Activated naive CD4-positive, alpha-beta T cell treated with anti-CD3 and anti-CD28 coated beads, Interleukin-2, amount 50 U/mL, for 24 hours (primary cell): ENCODE measurements around the gene CEP85.

Experiments used
- H3K27ac Mint-ChIP-seq: one replicate; pipeline ENCODE4 v1.8.0; 2021; ENCODE audit warnings: mild to moderate bottlenecking, mixed read lengths
- H3K27me3 Mint-ChIP-seq: one replicate; pipeline ENCODE4 v1.8.0; 2021; ENCODE audit warnings: mixed read lengths
- H3K36me3 Mint-ChIP-seq: one replicate; pipeline ENCODE4 v1.8.0; 2021; ENCODE audit warnings: mixed read lengths
- H3K4me1 Mint-ChIP-seq: one replicate; pipeline ENCODE4 v1.8.0; 2021; ENCODE audit warnings: mixed read lengths
- H3K4me3 Mint-ChIP-seq: one replicate; pipeline ENCODE4 v1.8.0; 2021; ENCODE audit warnings: mild to moderate bottlenecking, mixed read lengths
- H3K9me3 Mint-ChIP-seq: one replicate; pipeline ENCODE4 v1.8.0; 2021; ENCODE audit warnings: mixed read lengths

The CEP85 gene, protein sequence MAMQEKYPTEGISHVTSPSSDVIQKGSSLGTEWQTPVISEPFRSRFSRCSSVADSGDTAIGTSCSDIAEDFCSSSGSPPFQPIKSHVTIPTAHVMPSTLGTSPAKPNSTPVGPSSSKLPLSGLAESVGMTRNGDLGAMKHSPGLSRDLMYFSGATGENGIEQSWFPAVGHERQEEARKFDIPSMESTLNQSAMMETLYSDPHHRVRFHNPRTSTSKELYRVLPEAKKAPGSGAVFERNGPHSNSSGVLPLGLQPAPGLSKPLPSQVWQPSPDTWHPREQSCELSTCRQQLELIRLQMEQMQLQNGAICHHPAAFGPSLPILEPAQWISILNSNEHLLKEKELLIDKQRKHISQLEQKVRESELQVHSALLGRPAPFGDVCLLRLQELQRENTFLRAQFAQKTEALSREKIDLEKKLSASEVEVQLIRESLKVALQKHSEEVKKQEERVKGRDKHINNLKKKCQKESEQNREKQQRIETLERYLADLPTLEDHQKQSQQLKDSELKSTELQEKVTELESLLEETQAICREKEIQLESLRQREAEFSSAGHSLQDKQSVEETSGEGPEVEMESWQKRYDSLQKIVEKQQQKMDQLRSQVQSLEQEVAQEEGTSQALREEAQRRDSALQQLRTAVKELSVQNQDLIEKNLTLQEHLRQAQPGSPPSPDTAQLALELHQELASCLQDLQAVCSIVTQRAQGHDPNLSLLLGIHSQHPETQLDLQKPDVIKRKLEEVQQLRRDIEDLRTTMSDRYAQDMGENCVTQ

DNA sequence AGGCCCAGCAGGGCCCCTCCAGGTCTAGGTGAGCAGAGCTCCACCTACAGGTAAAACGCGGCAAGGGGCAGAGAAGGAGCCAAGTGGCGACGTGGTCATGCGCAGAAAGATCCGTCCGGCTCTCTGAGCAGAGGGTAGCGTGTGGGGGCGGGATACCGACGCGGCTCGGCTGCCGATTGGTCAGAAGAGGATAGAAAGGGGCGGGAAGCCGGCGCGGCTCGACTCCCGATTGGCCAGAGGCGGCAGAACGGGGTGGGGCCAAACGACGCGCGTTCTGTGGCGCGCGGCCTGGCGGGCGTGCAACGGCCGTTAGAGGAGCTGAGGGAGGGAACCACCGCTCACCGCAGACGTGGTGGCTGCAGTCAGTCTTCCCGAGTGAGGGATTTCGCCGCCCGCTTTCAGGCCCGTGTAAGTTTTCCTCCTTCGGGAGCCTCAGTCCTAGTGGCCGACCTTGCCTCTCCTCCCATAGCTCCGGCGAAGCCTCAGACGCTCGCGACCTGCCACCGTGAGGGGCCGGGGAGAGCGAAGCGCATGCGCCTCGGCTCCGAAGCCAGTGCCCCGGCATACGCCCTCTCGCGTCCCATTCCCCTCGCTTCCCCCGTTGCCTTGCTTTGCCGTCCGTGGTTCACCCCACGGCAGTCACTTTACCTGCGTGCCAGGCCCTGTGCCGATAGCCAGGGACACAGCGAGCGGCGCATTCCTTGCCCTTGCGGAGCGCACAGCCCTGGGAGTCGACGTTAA is at the start of gene CEP85:
Gene CEP85 (plus strand): TSS at position 298 of the 741 bp plus-strand sequence. CDS start 5,584 bp downstream, outside the sequence.
- H3K27me3 Mint-ChIP-seq, result no peaks in the 10 kb centered on the region
- H3K4me1 Mint-ChIP-seq, result peaks cover 36% of the 10 kb centered on the region
- peak within 1 kb of the TSS; percentile 91 for H3K27ac Mint-ChIP-seq
- H3K36me3 Mint-ChIP-seq, result no peaks in the 10 kb centered on the region
- H3K4me3 Mint-ChIP-seq, result peak within 1 kb of the TSS; percentile 99
- H3K9me3 Mint-ChIP-seq, result no peaks in the 10 kb centered on the region

DNA sequence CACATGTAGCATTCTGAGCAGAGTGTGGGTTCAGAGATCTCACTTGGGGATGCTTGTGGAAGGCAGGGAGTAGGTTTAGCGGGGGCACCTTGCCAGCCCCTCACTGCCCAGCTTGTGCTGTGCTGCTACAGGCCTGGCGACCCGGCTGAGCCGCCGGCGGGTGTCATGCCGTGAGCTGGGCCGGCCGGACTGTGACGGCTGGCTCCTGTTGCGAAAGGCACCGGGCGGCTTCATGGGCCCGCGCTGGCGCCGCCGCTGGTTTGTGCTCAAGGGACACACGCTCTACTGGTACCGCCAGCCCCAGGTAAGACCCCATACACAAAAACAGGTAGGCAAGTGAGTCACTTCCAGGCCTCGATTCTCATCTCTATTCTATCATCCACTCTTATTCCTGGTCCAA is 49.1 kb upstream of the CEP85 start:
- H3K4me3 Mint-ChIP-seq, result no peak overlapping the region

DNA sequence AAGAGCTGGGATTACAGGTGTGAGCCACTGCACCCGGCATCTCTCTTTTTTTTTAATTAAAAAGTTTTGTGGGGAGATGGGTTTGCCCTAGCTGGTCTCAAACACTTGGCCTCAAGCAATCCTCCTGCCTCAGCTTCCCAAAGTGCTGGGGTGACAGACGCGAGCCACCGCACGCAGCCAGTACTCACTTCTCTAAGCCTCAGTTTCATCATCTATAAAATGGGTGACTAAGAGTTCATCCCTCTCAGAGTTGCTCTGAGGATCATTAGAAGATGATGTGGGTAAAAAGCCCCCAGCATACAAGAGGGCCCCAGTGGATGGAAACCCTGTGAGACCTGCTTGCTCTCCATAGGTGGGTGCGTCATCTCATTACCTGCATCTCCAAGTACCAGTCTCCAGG is 46.1 kb upstream of the CEP85 start:
- no peaks in the 10 kb centered on the region for H3K9me3 Mint-ChIP-seq
- no peaks in the 10 kb centered on the region for H3K27me3 Mint-ChIP-seq
- no peaks in the 10 kb centered on the region for H3K36me3 Mint-ChIP-seq
- no peak overlapping the region for H3K27ac Mint-ChIP-seq
- H3K4me3 Mint-ChIP-seq, result no peak overlapping the region
- H3K4me1 Mint-ChIP-seq, result peaks cover 12% of the 10 kb centered on the region

More for the DNA sequence above, 49.1 kb upstream of the CEP85 start:
- Mint-ChIP-seq H3K27ac (no peak overlapping the region), H3K36me3 (no peaks in the 10 kb centered on the region), H3K9me3 (no peaks in the 10 kb centered on the region), H3K4me1 (peaks cover 5% of the 10 kb centered on the region), H3K27me3 (no peaks in the 10 kb centered on the region)

DNA sequence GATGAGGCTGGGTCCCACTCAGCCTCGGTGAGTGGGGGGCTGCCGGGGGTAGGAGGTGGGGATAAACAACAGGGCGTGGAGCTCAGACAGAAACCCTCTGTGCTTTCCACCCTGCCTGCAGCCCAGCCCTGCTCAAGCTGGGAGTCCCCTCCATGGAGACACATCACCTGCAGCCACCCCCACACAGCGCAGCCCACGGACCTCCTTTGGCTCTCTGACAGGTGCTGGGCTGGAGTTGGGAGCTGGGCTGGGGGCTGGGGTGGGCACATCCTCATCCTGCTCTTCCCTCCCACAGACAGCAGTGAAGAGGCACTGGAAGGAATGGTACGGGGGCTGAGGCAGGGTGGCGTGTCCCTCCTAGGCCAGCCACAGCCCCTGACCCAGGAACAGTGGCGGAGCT is 45.5 kb upstream of the CEP85 start:
- Mint-ChIP-seq H3K4me3 (no peak overlapping the region), H3K36me3 (no peaks in the 10 kb centered on the region), H3K27me3 (no peaks in the 10 kb centered on the region), H3K27ac (no peak overlapping the region), H3K4me1 (peaks cover 15% of the 10 kb centered on the region), H3K9me3 (no peaks in the 10 kb centered on the region)

DNA sequence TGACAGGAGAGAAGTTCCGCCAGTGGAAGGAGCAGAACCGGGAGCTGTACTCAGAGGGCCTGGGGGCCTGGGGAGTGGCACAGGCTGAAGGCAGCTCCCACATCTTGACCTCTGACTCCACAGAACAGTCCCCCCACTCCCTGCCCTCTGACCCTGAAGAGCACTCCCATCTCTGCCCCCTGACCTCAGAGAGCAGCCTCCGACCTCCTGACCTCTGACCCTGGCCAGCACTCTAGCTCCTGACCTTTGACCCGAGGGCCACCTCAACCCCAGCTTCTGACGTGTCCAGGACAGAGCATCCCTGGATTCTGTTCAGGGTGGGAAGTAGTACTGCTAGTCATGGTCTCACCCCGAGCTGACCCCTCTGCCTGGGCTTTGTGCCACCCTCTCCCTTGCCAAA is 44.7 kb upstream of the CEP85 start:
- no peaks in the 10 kb centered on the region for H3K9me3 Mint-ChIP-seq
- no peaks in the 10 kb centered on the region for H3K36me3 Mint-ChIP-seq
- H3K27me3 Mint-ChIP-seq, result no peaks in the 10 kb centered on the region
- H3K4me3 Mint-ChIP-seq, result no peak overlapping the region
- H3K4me1 Mint-ChIP-seq, result peaks cover 21% of the 10 kb centered on the region
- H3K27ac Mint-ChIP-seq, result peak overlapping the region; percentile 12

DNA sequence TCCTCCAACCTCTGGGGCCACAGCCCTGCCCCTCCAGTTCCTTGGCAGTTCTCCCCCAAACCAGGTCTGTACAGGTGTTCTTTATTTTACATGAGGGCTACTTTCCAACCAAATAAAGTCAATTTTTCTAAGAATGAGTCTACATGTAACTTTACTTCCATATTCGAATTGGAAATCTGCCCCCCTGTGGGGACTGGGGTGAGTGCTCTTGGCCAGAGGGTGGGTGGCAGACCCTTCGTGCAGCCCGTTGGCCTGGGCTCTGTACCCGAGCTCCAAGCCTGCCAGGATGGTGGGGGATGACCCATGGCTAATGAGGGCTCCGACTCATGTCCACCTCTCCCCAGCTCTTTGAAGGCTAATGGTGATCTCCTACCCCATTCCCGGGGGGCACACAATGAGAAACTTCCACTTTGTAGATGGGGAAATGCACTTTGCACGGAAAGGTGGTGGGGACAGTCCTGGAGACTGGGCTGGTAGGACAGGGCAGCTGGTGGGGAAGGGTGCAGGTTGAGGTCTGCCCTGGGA is 44.2 kb upstream of the CEP85 start:
- Mint-ChIP-seq H3K27ac (no peak overlapping the region), H3K36me3 (no peaks in the 10 kb centered on the region), H3K4me1 (peaks cover 23% of the 10 kb centered on the region), H3K4me3 (no peak overlapping the region), H3K27me3 (no peaks in the 10 kb centered on the region), H3K9me3 (no peaks in the 10 kb centered on the region)

DNA sequence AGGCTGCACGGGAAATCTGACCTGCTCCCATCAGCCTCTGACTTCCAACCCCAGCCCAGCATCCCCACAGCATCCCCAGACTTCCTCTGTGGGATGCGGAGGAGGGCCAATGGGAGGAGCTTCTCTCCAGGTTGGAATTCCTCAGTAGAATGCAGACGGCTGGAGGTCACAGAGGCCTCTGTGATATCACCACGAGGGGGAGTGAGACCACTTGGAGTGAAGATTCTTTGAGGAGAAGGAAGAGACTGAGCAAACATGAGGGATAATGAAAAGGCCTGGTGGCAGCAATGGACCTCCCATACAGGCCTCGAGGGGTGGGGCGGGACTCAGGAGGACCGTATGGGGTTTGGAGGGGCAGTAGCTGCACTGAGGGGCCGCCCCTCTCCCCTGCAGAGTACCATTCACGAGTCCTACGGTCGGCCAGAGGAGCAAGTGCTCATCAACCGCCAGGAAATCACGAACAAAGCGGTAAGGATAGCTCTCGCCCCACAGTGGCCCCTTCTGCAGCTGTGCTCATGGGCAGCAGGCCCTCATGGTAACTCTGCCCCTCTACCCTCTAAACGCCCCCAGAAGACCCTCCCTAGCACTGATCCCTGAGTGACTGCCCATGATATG is 43.5 kb upstream of the CEP85 start, which contains the start of gene CATSPER4:
Gene CATSPER4 (plus strand): TSS at position 230 of the 615 bp plus-strand sequence. CDS start 26 bp downstream, at position 256.
- H3K4me3 Mint-ChIP-seq, result no peak within 1 kb of the TSS
- peak within 1 kb of the TSS; percentile 12 for H3K27ac Mint-ChIP-seq
- no peaks in the 10 kb centered on the region for H3K9me3 Mint-ChIP-seq
- no peaks in the 10 kb centered on the region for H3K27me3 Mint-ChIP-seq
- peaks cover 23% of the 10 kb centered on the region for H3K4me1 Mint-ChIP-seq
- H3K36me3 Mint-ChIP-seq, result no peaks in the 10 kb centered on the region

DNA sequence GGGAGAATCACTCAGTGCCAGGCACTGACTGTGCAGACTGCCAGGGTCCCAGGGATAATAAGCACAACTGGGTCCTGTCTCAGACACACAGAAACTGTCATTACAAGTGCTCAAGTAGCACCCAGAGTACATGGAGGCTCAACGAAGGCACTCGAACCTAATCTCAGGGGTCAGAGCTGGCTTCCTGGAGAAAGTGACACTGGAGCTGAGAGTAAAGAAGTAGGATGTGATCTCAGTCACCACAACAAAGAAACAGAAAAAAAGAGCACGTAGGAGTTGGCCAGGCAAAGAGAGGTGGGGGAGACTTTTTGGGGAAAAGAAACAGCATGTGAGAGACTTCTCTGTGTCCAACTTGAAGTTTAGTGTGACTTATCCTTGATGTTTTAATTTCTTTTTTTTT is 42.3 kb upstream of the CEP85 start:
- Mint-ChIP-seq H3K27me3 (no peaks in the 10 kb centered on the region), H3K27ac (no peak overlapping the region), H3K4me1 (peaks cover 23% of the 10 kb centered on the region), H3K4me3 (peak overlapping the region; percentile 34), H3K36me3 (no peaks in the 10 kb centered on the region), H3K9me3 (no peaks in the 10 kb centered on the region)

DNA sequence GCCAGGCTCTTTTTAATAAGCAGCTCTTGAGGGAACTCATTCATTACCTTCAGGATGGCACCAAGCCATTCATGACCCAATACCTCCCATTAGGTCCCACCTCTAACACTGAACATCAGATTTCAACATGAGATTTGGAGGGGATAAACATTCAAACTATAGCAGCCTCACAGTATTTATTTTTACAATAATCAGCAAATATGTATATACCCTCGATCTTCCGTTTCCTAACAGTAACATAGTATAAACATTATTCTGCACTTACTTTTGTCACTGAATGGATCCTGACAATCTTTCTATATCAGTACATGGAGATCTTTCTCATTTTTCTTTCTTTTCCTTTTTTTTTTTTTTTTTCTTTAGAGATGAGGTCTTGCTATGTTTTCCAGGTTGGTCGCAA is 38.2 kb upstream of the CEP85 start:
- no peaks in the 10 kb centered on the region for H3K27me3 Mint-ChIP-seq
- peaks cover 29% of the 10 kb centered on the region for H3K4me1 Mint-ChIP-seq
- no peaks in the 10 kb centered on the region for H3K9me3 Mint-ChIP-seq
- no peak overlapping the region for H3K27ac Mint-ChIP-seq
- no peaks in the 10 kb centered on the region for H3K36me3 Mint-ChIP-seq
- H3K4me3 Mint-ChIP-seq, result no peak overlapping the region

DNA sequence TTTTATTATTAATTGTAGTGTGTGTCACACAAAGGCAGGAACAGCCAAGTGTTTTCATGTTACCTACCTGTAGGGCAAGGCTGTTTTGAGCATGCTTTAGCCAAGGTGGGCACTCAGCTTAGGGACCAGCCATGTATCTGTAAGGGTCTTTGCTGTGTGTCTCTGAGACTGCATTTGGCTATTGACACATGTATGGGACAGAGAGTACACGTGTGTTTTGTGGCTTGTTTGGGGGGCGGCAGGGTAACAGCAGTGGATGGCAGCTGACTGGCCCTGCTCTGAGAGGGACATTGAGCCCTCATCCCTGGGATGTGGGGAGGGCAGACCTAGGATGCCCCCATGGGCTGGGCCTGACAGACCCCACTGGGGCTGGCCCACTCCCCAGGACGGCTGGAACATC is 36.7 kb upstream of the CEP85 start:
- H3K9me3 Mint-ChIP-seq, result no peaks in the 10 kb centered on the region
- no peak overlapping the region for H3K27ac Mint-ChIP-seq
- no peaks in the 10 kb centered on the region for H3K36me3 Mint-ChIP-seq
- peaks cover 33% of the 10 kb centered on the region for H3K4me1 Mint-ChIP-seq
- H3K4me3 Mint-ChIP-seq, result no peak overlapping the region
- no peaks in the 10 kb centered on the region for H3K27me3 Mint-ChIP-seq

DNA sequence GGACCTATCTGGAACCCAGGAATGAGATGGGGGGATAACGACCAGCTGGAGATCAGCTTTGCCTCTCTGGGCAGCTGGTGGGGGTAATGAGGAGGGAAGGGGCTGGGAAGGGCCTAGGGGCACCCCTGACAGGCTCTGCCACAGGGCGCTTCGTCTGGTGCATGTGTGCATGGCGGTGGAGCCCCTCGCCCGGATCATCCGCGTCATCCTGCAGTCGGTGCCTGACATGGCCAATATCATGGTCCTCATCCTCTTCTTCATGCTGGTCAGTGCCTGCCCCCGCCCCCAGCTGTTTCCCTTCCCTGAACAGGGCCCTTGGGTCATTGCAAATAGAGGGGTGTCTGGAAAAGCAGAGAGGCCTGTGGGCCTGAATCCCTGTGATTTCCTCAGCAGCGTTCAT is 36.2 kb upstream of the CEP85 start:
- Mint-ChIP-seq H3K4me1 (peaks cover 39% of the 10 kb centered on the region), H3K36me3 (no peaks in the 10 kb centered on the region), H3K27me3 (no peaks in the 10 kb centered on the region), H3K9me3 (no peaks in the 10 kb centered on the region), H3K27ac (no peak overlapping the region), H3K4me3 (no peak overlapping the region)

DNA sequence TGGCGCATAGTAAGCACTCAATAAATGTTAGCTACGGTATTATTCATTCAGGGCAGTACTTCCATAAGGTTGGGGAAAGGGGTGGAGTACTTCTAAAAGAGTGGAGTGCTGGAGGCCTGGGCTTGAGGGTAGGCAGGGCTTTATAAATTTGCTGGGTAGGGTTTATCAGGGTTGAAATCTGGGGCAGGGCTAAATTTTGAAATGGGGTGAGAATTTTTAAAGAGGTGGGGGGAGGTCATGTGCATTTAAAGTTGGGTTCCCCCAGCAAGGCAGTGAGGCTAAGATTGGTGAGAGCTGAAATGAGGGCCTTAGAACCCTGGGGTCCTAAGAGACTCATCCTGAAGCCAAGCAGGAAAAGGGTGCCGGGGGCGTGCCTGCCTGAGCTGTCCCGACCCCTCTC is 33.6 kb upstream of the CEP85 start:
- no peak overlapping the region for H3K4me3 Mint-ChIP-seq
- peaks cover 39% of the 10 kb centered on the region for H3K4me1 Mint-ChIP-seq
- H3K27me3 Mint-ChIP-seq, result no peaks in the 10 kb centered on the region
- no peaks in the 10 kb centered on the region for H3K36me3 Mint-ChIP-seq
- no peak overlapping the region for H3K27ac Mint-ChIP-seq
- H3K9me3 Mint-ChIP-seq, result no peaks in the 10 kb centered on the region

DNA sequence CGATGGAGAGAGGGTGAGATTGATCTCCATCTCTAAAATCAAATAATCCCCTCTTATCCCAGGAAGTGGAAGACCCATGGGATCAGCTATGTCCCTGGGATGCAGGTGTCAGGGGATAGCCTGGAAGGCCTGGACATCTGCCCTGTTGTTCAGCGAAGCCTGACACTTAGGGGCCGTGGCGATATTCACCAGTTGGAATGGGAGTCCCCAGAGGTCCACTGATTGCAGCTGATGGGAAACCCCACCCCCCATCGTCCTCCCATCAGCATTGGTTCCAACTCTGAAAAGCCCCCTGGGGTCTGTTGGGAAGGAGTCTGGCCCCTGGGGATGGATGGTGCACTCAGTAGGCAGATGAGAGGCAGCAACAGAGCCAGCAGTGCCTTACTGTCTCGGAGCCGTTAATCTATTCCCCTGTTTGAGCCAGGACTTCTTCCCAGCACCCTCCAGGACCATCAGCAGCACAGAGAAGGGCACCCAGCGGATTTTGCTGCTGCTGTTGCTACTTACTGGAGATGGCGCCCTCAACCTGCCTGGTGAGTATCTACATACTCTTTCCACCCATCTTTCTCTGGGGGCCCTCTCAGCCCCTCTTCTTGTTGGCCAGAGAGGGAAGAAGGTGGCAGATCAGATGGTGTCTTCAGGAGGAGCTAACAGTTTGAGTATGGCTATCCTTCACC is 30.2 kb upstream of the CEP85 start:
- no peak overlapping the region for H3K27ac Mint-ChIP-seq
- peaks cover 39% of the 10 kb centered on the region for H3K4me1 Mint-ChIP-seq
- no peaks in the 10 kb centered on the region for H3K9me3 Mint-ChIP-seq
- H3K4me3 Mint-ChIP-seq, result no peak overlapping the region
- no peaks in the 10 kb centered on the region for H3K27me3 Mint-ChIP-seq
- H3K36me3 Mint-ChIP-seq, result no peaks in the 10 kb centered on the region

DNA sequence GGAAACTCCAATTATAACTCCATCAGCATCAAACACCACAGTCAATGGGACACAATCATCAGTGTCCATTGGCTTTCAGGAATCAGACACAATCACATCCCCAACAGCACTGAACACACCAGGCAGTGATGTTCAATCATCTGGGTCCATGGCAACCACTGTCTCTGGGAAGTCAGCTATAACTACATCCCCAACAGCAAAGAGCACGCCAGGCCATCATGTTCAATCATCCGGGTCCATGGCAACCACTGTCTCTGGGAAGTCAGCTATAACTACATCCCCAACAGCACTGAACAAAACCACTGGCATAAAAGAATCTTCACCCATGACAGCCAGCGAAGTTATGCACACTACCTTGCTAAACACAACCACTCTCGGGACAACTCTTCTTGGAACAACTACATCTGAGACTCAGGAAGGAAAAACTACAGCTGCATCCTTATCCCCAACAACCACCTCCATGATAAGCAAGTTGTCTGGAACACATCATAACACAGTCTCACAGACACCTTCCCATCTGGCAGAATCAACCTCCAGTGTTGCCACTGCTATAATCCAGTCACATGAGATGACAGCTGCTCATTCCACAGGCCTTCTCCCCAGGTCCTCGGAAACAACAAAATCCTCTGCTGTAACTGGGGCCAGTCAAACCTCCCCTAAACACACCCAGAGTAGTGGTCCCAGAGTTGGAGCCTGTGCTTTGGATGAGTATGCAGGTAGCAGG is 23.7 kb upstream of the CEP85 start:
- H3K36me3 Mint-ChIP-seq, result no peaks in the 10 kb centered on the region
- no peaks in the 10 kb centered on the region for H3K4me1 Mint-ChIP-seq
- no peak overlapping the region for H3K27ac Mint-ChIP-seq
- H3K27me3 Mint-ChIP-seq, result no peaks in the 10 kb centered on the region
- H3K4me3 Mint-ChIP-seq, result no peak overlapping the region
- no peaks in the 10 kb centered on the region for H3K9me3 Mint-ChIP-seq
